NCI-H1694 (cell line): Measurements from ENCODE around the gene MYOM1.

Experiments
- DNase-seq: peaks from one replicate; lab custom pipeline; 2025; lab: John Stamatoyannopoulos, UW

MYOM1 gene

DNA sequence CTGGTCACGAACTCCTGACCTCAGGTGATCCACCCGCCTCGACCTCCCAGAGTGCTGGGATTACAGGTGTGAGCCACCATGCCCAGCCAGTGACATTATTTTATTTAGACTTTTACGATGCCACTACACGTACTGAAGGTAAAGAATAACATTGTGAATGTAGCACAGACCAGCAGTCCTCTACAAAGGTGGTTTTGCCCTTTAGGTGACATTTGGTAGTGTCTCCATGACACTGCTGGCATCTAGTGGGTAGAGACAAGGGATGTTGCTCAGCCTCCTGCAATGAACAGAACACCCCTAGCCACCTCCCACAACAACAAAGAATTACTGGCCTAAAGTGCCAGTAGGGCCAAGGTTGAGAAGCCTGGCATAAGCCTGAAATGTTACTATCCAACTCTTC, 69.5 kb downstream of the MYOM1 start:
- no peak for DNase-seq

DNA sequence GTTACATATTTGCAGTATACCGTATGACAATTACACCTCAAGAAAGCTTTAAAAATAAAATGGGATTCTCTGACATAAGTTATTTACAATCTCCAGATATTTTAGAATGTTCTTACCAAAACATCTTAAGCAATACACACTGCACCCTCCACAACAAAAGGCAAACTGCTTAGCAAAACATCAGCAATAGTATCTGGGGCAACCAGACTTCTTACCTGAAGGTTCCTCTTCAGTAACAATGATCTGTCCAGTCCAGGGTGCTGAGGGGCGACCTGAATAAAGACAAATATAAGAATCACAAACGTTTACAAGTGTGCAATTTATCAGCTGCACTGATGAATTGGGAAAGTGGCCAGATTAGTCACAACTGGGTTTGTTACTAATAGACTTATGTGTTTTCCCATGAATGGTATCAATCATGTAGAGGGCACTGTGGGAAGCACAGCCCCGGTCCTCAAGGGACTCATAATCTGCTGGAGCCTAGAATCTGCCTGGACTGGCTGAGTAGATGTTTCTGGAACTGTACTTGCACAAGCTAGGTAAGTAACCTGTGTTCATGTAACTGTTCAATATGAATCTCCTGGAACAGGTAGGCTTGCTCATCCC, 70.7 kb downstream of the MYOM1 start:
- DNase-seq, result no peak

DNA sequence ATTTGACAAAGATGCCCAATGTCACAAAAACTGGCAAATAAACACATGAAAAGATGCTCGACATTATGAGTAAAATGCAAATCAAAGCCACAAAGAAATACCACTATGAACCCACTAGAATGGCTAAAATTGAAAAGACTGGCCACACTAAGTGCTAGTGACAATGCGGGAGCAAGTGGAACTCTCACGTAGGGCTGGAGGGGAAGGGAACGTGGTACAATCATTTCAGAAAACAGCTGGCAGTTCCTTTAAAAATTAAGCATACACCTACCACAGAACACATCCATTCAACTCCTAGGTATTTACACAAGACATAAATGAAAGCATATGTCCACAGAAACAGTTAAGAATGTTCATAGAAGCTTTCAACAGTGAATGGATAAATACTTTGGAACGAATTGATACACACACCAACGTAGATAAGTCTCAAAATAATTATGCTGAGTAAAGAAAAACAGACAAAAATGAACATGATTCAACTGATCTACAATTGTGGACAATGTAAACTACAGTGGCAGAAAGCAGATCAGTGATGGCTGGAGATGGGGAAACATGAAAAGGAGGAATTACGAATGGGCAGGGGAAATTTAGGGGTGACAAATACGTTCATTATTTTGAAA, 71.7 kb downstream of the MYOM1 start:
- no peak for DNase-seq

DNA sequence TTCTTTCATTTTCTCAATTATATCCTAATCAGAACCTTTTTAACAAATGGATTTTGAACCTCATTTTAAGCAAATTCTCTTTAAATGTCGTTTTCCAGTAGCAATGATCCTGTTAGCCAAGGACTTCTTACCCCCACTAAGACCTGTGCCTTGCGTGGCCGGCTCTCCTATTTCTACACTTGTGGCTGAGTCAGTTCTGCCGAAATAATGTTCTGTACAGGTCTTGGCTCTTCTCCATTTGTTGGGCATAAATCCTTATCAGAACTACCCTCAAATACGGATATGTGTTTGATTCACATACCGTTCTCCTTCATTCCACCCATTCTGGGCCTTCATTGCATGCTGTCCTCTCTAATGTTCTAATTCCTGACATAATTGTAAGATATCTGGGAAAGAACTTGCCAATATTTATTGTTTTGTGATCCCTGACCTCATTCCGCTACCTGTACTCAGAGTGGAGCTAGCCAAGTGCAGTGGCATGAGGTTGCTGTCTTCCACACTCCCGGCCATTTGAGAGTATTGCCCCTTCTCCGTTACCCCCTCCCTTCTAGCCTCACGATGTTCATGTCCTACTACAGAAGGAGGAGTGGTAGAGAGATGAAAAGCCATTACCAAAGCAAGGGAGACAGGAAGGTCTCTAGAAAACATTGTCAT, 78.7 kb downstream of the MYOM1 start:
- no peak for DNase-seq

DNA sequence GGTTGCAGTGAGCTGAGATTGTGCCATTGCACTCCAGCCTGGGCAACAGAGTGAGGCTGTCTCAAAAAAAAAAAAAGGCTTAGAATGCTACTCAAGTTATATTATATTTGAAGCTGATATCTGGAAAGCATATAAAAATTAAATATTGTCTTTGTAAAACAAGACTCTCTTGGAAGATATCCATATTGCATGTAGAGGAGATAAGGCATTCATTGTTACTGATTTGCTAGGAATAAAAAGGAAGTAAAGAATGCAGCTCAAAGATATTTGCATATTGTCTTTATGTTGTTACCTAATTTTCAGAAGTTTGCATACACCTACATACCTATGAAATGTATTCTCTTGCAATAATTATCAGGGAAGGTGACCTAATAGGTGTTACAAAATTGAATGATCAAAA, 79.4 kb downstream of the MYOM1 start:
- no peak for DNase-seq

GRCh38 chr18:3139406-3139805, 80.4 kb downstream of the MYOM1 start:
- DNase-seq, result no peak

GRCh38 chr18:3138274-3138975, 81.3 kb downstream of the MYOM1 start:
- no peak for DNase-seq

- DNase-seq, result no peak
Observed at GRCh38 chr18:3135536-3135935, 84.2 kb downstream of the MYOM1 start.

DNA sequence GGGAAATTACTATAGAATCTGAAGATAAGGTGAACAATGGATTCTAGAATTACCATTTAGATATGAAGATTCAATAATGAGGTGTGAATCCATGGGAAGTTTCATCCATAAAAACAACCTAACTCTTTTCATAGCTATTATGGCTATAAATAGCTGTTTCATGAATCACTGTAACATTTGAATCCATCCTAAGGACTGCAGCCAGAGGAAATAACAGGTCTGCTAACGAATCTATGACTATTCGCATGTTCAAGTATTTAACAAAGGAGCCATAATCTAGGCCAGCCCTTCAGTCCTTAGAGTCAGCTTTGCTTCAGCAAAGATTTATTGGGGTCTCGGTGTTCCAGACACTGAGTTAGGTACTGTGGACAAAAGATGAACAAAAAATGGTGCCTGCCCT, 87.1 kb downstream of the MYOM1 start:
- no peak for DNase-seq

DNA sequence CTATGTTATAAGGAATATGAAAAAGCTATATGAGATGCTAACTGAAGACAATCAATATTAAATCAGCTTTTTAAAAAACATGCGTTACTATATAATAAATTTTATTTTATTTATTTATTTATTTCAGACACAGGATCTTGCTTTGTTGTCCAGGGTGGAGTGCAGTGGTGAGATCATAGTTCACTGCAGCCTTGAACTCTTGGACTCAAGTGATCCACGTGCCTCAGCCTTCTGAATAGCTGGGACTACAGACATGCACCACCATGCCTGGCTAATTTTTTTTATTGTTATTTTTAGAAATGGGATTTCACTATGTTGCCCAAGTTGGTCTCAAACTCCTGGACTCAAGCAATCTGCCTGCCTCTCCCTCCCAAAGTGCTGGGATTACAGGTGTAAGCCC, 89.4 kb downstream of the MYOM1 start:
- no peak for DNase-seq

DNA sequence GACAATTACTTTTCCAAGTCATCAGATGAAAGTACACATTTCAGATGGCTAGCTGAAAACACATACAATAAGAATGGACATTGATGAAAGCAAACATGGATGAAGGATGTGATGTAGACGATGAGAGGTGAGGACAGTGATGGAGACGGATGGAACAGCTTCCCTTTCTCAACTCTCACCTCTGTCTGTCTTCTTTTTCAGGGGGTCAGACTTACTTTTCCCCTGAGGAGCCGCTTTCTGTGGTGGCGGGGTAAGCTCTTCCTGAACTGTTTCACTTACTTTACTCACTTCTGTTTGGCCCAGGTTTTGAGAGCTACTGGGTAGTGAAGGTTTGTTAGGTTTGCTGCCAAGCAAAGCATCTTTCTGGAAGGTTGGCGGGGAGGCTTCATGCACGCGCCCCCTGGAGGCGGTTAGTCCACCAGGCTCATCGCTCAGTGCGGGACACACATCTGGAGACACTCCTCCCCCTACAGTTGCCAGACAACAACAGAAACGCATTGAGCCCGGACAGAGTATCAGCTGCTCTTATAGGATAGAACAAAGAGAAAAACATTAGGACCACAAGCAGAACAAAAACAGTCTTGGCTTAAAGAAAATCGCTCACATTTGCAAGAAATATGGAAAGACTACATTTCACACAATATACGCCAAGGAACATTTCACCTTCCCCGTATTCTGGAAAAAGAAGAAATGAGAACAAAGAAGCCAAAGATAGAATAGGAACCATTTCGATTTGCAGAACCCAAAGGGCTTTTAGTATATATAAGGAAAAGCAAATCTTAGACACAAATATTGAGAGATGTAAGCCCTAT, 90.5 kb downstream of the MYOM1 start:
- peak; percentile 59 for DNase-seq

- no peak for DNase-seq
Observed at GRCh38 chr18:3126457-3127097, 93.2 kb downstream of the MYOM1 start.

- DNase-seq, result no peak
Observed at GRCh38 chr18:3124822-3125221, 94.9 kb downstream of the MYOM1 start.

DNA sequence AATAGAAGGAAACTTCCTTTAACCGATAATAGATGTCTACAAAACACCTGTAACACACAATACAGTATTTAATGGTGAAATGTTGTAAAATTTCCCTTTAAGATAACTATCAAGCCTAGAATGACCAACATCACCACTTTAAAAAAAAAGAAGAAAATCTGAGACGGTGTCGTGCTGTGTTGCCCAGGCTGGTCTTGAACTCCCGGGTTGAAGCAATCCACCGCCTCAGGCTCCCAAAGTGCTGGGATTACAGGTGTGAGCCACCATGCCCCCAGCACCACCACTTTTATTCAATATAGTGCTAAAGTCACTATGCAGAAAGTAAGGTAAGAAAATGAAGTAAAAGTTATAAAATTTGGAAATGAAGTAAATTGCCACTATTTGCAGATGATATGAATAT, 96.9 kb downstream of the MYOM1 start:
- DNase-seq, result no peak

DNA sequence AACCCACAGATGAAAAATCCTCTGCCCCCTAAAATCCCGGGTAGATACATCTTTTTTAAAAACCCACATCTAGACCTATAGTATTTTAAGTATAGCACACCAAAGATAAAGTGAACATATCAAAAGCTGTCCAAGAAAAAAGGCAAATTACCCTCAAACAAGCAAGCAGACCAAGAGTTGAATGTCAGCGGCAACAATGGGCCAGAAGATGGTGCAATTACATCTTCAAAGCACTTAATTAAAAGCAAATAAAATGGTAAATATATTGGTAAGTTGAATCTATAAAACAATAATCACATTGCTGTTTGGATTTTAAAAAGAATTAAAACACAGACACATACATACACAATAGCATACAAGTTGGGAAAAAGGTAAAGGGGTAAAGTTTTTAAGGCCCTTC, 98.5 kb downstream of the MYOM1 start:
- DNase-seq, result no peak

- no peak for DNase-seq
Observed at GRCh38 chr18:3120356-3120755, 99.4 kb downstream of the MYOM1 start.

- DNase-seq, result no peak
Observed at GRCh38 chr18:3119401-3120341, 100.1 kb downstream of the MYOM1 start.

GRCh38 chr18:3118195-3119010, 101.4 kb downstream of the MYOM1 start:
- no peak for DNase-seq

GRCh38 chr18:3117493-3118192, 102.1 kb downstream of the MYOM1 start:
- DNase-seq, result no peak
